ENCODE data around the gene CFAP107.
"Not testable (repeated sequence)": the region's sequence is repeated elsewhere in the genome, so short reads cannot be mapped to it uniquely, and the experiment has no call there.

CFAP107 gene

GRCh38 chr1:12783783-12784182, 37.8 kb downstream of the CFAP107 start:
- DNase-seq = not testable (repeated sequence)

- not testable (repeated sequence) for DNase-seq
These were observed 38.7 kb downstream of the CFAP107 start for GRCh38 chr1:12784729-12785128.

GRCh38 chr1:12791097-12791496, 45.1 kb downstream of the CFAP107 start, which contains the start of gene PRAMEF1:
PRAMEF1 (plus strand) TSS chr1:12791397; CDS start chr1:12793228, 1,831 bp downstream.
- DNase-seq = not testable (repeated sequence)

- DNase-seq = no peak
These were observed 52.9 kb downstream of the CFAP107 start for GRCh38 chr1:12798911-12799310.

GRCh38 chr1:12799730-12800129, 53.7 kb downstream of the CFAP107 start:
- no peak for DNase-seq

GRCh38 chr1:12809933-12810332, 63.9 kb downstream of the CFAP107 start:
- DNase-seq = no peak

GRCh38 chr1:12810691-12811408, 64.8 kb downstream of the CFAP107 start:
- DNase-seq = no peak

- DNase-seq = no peak
These were observed 65.4 kb downstream of the CFAP107 start for GRCh38 chr1:12811409-12811784.

All from activated T-cell treated with anti-CD3 and anti-CD28 coated beads for 4 hours (primary cell).